Astrocyte (in vitro differentiated cells and primary cell): ENCODE data around the gene CASTOR1. TPM values are rescaled to one million over a fixed set of nuclear protein-coding genes. Genes with fewer than 3 reads are reported as not detected.

Experiments used
- DNase-seq: peaks from one replicate; pipeline ENCODE4 v3.0.0-alpha.2; 2010; ENCODE audit warnings: low read depth
- FAIRE-seq: peaks from 2 replicates; lab custom pipeline; 2011; peaks lifted over from hg19 to GRCh38; lab: Jason Lieb, UNC
- H2AFZ ChIP-seq: 2 replicates; pipeline ENCODE4 v1.6.0; 2012; ENCODE audit warnings: low read depth, low read length, inconsistent platforms
- H3K27ac ChIP-seq: 2 replicates; pipeline ENCODE4 v1.5.1; 2011; ENCODE audit warnings: low read depth, low read length, inconsistent platforms
- H3K27me3 ChIP-seq: 2 replicates; pipeline ENCODE4 v1.6.0; 2011; ENCODE audit warnings: low read length, inconsistent platforms; ENCODE audit not compliant: insufficient read depth
- H3K36me3 ChIP-seq: 2 replicates; pipeline ENCODE4 v1.5.1; 2011; ENCODE audit warnings: low read length, inconsistent platforms; ENCODE audit not compliant: insufficient read depth
- H3K4me1 ChIP-seq: 2 replicates; pipeline ENCODE4 v1.5.1; 2011; ENCODE audit warnings: low read length, inconsistent platforms; ENCODE audit not compliant: insufficient read depth
- H3K4me2 ChIP-seq: 2 replicates; pipeline ENCODE4 v1.6.0; 2012; ENCODE audit warnings: low read length, inconsistent platforms
- H3K4me3 ChIP-seq: 2 replicates; pipeline ENCODE4 v1.5.1; 2011; ENCODE audit warnings: low read depth, mild to moderate bottlenecking, low read length, inconsistent platforms; ENCODE audit not compliant: insufficient read depth
- H3K79me2 ChIP-seq: 2 replicates; pipeline ENCODE4 v1.6.0; 2012; ENCODE audit warnings: mild to moderate bottlenecking, low read length, inconsistent platforms; ENCODE audit not compliant: insufficient read depth
- H3K9ac ChIP-seq: 2 replicates; pipeline ENCODE4 v1.6.0; 2012; ENCODE audit warnings: mild to moderate bottlenecking, low read length, inconsistent platforms
- H3K9me3 ChIP-seq: 2 replicates; pipeline ENCODE4 v1.5.1; 2012; ENCODE audit warnings: low read depth, mild to moderate bottlenecking, low read length, inconsistent platforms; ENCODE audit not compliant: insufficient read depth
- H4K20me1 ChIP-seq: 2 replicates; pipeline ENCODE4 v1.6.0; 2012; ENCODE audit warnings: low read length, inconsistent platforms; ENCODE audit not compliant: insufficient read depth
- H3K27ac Mint-ChIP-seq: one replicate; pipeline ENCODE4 v1.8.0; 2021; ENCODE audit warnings: mild to moderate bottlenecking, mixed read lengths; ENCODE audit not compliant: unreplicated experiment
- H3K27me3 Mint-ChIP-seq: one replicate; pipeline ENCODE4 v1.8.0; 2021; ENCODE audit warnings: low read depth, mixed read lengths; ENCODE audit not compliant: unreplicated experiment
- H3K36me3 Mint-ChIP-seq: one replicate; pipeline ENCODE4 v1.8.0; 2021; ENCODE audit warnings: low read depth, mixed read lengths; ENCODE audit not compliant: unreplicated experiment
- H3K4me1 Mint-ChIP-seq: one replicate; pipeline ENCODE4 v1.8.0; 2021; ENCODE audit warnings: low read depth, mixed read lengths; ENCODE audit not compliant: unreplicated experiment
- H3K4me3 Mint-ChIP-seq: one replicate; pipeline ENCODE4 v1.8.0; 2021; ENCODE audit warnings: mild to moderate bottlenecking, moderate library complexity, mixed read lengths; ENCODE audit not compliant: unreplicated experiment
- H3K9me3 Mint-ChIP-seq: one replicate; pipeline ENCODE4 v1.8.0; 2021; ENCODE audit warnings: mild to moderate bottlenecking, mixed read lengths; ENCODE audit not compliant: unreplicated experiment
- CTCF ChIP-seq: IDR thresholded peaks from 2 replicates; pipeline ENCODE4 v1.5.1; 2011; ENCODE audit warnings: low read depth, mild to moderate bottlenecking, inconsistent platforms, low read length, moderate library complexity; ENCODE audit not compliant: insufficient read depth
- EZH2 ChIP-seq: IDR thresholded peaks from 2 replicates; pipeline ENCODE4 v1.6.1; 2012; ENCODE audit warnings: mild to moderate bottlenecking, low read length, inconsistent platforms; ENCODE audit not compliant: insufficient read depth
- total RNA-seq: library from RNA; stranded (reverse); gene quantifications from 2 replicates; pipeline ENCODE4 v1.2.1, GENCODE V29; 2021

The CASTOR1 gene
- total RNA-seq, 1 donor from 2014 or later: 15.2 TPM

GRCh38 chr22:30308093-30308492 is 18.8 kb upstream of the CASTOR1 start:
- Mint-ChIP-seq H3K27ac (peak overlapping the region; percentile 43), H3K27me3 (no peaks in the 10 kb centered on the region), H3K4me1 (peaks cover 52% of the 10 kb centered on the region), H3K36me3 (peaks cover 11% of the 10 kb centered on the region), H3K4me3 (no peak overlapping the region), H3K9me3 (peaks cover 2% of the 10 kb centered on the region)
- H3K36me3 ChIP-seq: peaks cover 4% of the 10 kb centered on the region
- H3K27me3 ChIP-seq: no peaks in the 10 kb centered on the region
- no peak overlapping the region for H3K4me2 ChIP-seq
- H3K4me3 ChIP-seq: no peak overlapping the region
- no peak overlapping the region for H3K9ac ChIP-seq
- TF ChIP-seq CTCF (no peak), EZH2 (no peak)
- no peak overlapping the region for H3K27ac ChIP-seq
- H4K20me1 ChIP-seq: peaks cover 100% of the 10 kb centered on the region
- peaks cover 97% of the 10 kb centered on the region for H3K79me2 ChIP-seq
- H3K4me1 ChIP-seq: peaks cover 46% of the 10 kb centered on the region
- no peak for DNase-seq
- no peak overlapping the region for H2AFZ ChIP-seq
- FAIRE-seq: no peak
- H3K9me3 ChIP-seq: no peaks in the 10 kb centered on the region

- DNase-seq (no peak), FAIRE-seq (no peak)
- H3K36me3 Mint-ChIP-seq: peaks cover 18% of the 10 kb centered on the region
- H3K27me3 ChIP-seq: no peaks in the 10 kb centered on the region
- peaks cover 98% of the 10 kb centered on the region for H4K20me1 ChIP-seq
- H3K9ac ChIP-seq: no peak overlapping the region
- no peaks in the 10 kb centered on the region for H3K9me3 ChIP-seq
- no peak overlapping the region for H2AFZ ChIP-seq
- peaks cover 91% of the 10 kb centered on the region for H3K79me2 ChIP-seq
- TF ChIP-seq EZH2 (no peak), CTCF (no peak)
- H3K4me2 ChIP-seq: no peak overlapping the region
- peak overlapping the region; percentile 27 for H3K27ac Mint-ChIP-seq
- no peak overlapping the region for H3K27ac ChIP-seq
- H3K4me1 ChIP-seq: peaks cover 45% of the 10 kb centered on the region
- peaks cover 2% of the 10 kb centered on the region for H3K9me3 Mint-ChIP-seq
- no peak overlapping the region for H3K4me3 Mint-ChIP-seq
- H3K36me3 ChIP-seq: peaks cover 4% of the 10 kb centered on the region
- no peaks in the 10 kb centered on the region for H3K27me3 Mint-ChIP-seq
- H3K4me3 ChIP-seq: no peak overlapping the region
- H3K4me1 Mint-ChIP-seq: peaks cover 53% of the 10 kb centered on the region
Measured at GRCh38 chr22:30307041-30307574, 17.8 kb upstream of the CASTOR1 start.

- Histone ChIP-seq H3K4me1 (peaks cover 44% of the 10 kb centered on the region), H3K79me2 (peaks cover 86% of the 10 kb centered on the region), H3K27me3 (no peaks in the 10 kb centered on the region), H2AFZ (no peak overlapping the region), H3K9ac (no peak overlapping the region), H3K4me3 (no peak overlapping the region), H3K4me2 (no peak overlapping the region), H3K9me3 (no peaks in the 10 kb centered on the region), H3K36me3 (peaks cover 4% of the 10 kb centered on the region), H3K27ac (no peak overlapping the region), H4K20me1 (peaks cover 98% of the 10 kb centered on the region)
- Mint-ChIP-seq H3K9me3 (peaks cover 2% of the 10 kb centered on the region), H3K27me3 (no peaks in the 10 kb centered on the region), H3K4me3 (no peak overlapping the region), H3K27ac (peak overlapping the region; percentile 27), H3K4me1 (peaks cover 53% of the 10 kb centered on the region), H3K36me3 (peaks cover 18% of the 10 kb centered on the region)
- FAIRE-seq (no peak), DNase-seq (no peak)
- TF ChIP-seq EZH2: no peak
- TF ChIP-seq CTCF: no peak
Measured at GRCh38 chr22:30306627-30307011, 17.3 kb upstream of the CASTOR1 start.
